Suprapubic skin (tissue), 4 donors: Measurements from ENCODE around the gene HTR3C. TPM values are rescaled to one million over a fixed set of nuclear protein-coding genes. Genes with fewer than 3 reads are reported as not detected.

Source experiments
- DNase-seq, 2 donors: peaks; one replicate each; pipeline ENCODE4 v3.0.0-alpha.2; 2019; ENCODE audit warnings: low spot score in 2 of 2
- H3K27ac ChIP-seq: fragments of 200-600 bp; sonication (generic); one replicate; pipeline ENCODE4 v1.5.1; 2019
- H3K27me3 ChIP-seq: fragments of 200-600 bp; sonication (generic); one replicate; pipeline ENCODE4 v1.5.1; 2019
- H3K36me3 ChIP-seq: fragments of 200-600 bp; sonication (generic); one replicate; pipeline ENCODE4 v1.5.1; 2019
- H3K4me1 ChIP-seq: fragments of 200-600 bp; sonication (generic); one replicate; pipeline ENCODE4 v1.5.1; 2019
- H3K4me3 ChIP-seq: fragments of 200-600 bp; sonication (generic); one replicate; pipeline ENCODE4 v1.5.1; 2019; ENCODE audit warnings: mild to moderate bottlenecking
- H3K9me3 ChIP-seq: fragments of 200-600 bp; sonication (generic); one replicate; pipeline ENCODE4 v1.5.1; 2019
- EP300 ChIP-seq: sonication (generic); formaldehyde crosslinking; IDR thresholded peaks from one replicate; pipeline ENCODE4 v1.6.1; 2017; ENCODE audit warnings: antibody characterized with exemption
- POLR2A ChIP-seq, 2 donors: fragments of 450-650 bp; IDR thresholded peaks; one replicate each; pipeline ENCODE4 v1.6.1; 2017; ENCODE audit warnings: antibody characterized with exemption in 2 of 2, mild to moderate bottlenecking in 2 of 2, moderate library complexity in 2 of 2
- POLR2AphosphoS5 ChIP-seq, 3 donors: sonication (generic); formaldehyde crosslinking; IDR thresholded peaks; one replicate each; pipeline ENCODE4 v1.6.1; 2017; ENCODE audit warnings: antibody characterized with exemption in 3 of 3
- WGBS: methylation state at CpG from one replicate; pipeline ENCODE4 v1.1.5; 2018; 5-methylcytosine and 5-hydroxymethylcytosine counted together
- total RNA-seq, 4 donors: library from RNA; depleted of rRNA; stranded (reverse); fragments of >200 nt; gene quantifications; one replicate each; pipeline ENCODE4 v1.1.0, GENCODE V29; 2016
- TF ChIP-seq, protein P1 (sequence below), 2 donors: fragments of 200-600 bp in 1 of 2; fragments of 450-650 bp in 1 of 2; sonication (generic) in 1 of 2; IDR thresholded peaks; one replicate each; pipeline ENCODE4 v1.5.1; 2016 to 2019; ENCODE audit warnings: antibody characterized with exemption in 2 of 2, mild to moderate bottlenecking in 1 of 2, moderate library complexity in 1 of 2

Gene HTR3C
- total RNA-seq, 4 donors from 2014 or later, result not detected

DNA sequence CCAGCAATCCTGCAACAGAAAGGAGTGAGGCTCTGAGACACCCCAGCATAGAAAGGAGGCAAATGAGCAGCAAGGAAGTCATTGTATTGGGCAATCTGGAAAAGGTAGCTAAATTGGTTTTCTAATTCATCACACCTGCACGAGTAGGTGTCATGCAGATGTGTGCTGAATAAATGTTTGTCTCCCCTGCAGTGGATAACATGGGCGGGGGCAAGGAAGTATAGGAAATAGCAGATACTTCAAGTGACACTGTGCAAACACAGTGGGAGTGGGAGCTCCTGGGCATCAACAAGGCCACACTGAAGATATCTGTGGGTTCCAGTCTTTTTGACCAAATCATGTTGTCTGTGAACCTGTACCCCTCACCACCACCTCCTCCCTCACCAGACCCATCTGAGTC lies 29.6 kb downstream of the HTR3C start:
- H3K27ac ChIP-seq, result no peak overlapping the region
- TF ChIP-seq EP300 (no peak), POLR2A (IDR thresholded peaks at IDR 0.05) (no peak), POLR2AphosphoS5 (IDR thresholded peaks at IDR 0.05) (no peak)
- TF ChIP-seq, protein P1, sequence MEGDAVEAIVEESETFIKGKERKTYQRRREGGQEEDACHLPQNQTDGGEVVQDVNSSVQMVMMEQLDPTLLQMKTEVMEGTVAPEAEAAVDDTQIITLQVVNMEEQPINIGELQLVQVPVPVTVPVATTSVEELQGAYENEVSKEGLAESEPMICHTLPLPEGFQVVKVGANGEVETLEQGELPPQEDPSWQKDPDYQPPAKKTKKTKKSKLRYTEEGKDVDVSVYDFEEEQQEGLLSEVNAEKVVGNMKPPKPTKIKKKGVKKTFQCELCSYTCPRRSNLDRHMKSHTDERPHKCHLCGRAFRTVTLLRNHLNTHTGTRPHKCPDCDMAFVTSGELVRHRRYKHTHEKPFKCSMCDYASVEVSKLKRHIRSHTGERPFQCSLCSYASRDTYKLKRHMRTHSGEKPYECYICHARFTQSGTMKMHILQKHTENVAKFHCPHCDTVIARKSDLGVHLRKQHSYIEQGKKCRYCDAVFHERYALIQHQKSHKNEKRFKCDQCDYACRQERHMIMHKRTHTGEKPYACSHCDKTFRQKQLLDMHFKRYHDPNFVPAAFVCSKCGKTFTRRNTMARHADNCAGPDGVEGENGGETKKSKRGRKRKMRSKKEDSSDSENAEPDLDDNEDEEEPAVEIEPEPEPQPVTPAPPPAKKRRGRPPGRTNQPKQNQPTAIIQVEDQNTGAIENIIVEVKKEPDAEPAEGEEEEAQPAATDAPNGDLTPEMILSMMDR (IDR thresholded peaks at IDR 0.05), result no peak
- no peaks in the 10 kb centered on the region for H3K36me3 ChIP-seq
- H3K9me3 ChIP-seq, result no peaks in the 10 kb centered on the region
- H3K4me3 ChIP-seq, result no peak overlapping the region
- WGBS, result 70% methylated on average over 2 of the region's 2 CpGs
- no peaks in the 10 kb centered on the region for H3K27me3 ChIP-seq
- DNase-seq, result no peak
- H3K4me1 ChIP-seq, result no peaks in the 10 kb centered on the region

DNA sequence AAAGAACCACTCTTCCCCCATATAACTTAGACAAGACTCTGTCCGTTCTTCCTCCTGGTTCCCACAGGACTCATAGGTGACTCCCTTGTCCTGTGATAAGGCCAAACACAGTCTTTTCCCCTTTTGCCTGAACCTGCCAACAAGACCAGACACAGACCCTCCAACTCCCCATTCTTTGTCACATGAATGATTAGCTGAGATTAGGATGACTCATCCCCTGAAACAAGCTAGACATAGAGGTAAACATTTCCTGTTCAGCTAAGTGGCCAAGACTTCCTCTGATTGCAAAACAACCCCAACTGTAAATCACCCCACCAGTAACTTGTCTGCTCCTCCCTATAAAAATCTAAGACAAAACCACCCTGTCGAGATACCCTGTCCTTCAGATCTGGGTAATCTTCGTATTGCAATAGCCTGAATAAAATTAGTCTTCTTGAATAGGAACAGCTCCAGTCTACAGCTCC lies 32.6 kb downstream of the HTR3C start:
- no peaks in the 10 kb centered on the region for H3K9me3 ChIP-seq
- WGBS, result 41% methylated on average over 3 of the region's 3 CpGs
- TF ChIP-seq EP300, result no peak
- TF ChIP-seq POLR2AphosphoS5 (IDR thresholded peaks at IDR 0.05), result no peak
- TF ChIP-seq, protein P1 (IDR thresholded peaks at IDR 0.05), result no peak
- TF ChIP-seq POLR2A (IDR thresholded peaks at IDR 0.05), result no peak
- no peak overlapping the region for H3K4me3 ChIP-seq
- H3K36me3 ChIP-seq, result no peaks in the 10 kb centered on the region
- no peak for DNase-seq
- no peak overlapping the region for H3K27ac ChIP-seq
- no peaks in the 10 kb centered on the region for H3K27me3 ChIP-seq
- no peaks in the 10 kb centered on the region for H3K4me1 ChIP-seq

DNA sequence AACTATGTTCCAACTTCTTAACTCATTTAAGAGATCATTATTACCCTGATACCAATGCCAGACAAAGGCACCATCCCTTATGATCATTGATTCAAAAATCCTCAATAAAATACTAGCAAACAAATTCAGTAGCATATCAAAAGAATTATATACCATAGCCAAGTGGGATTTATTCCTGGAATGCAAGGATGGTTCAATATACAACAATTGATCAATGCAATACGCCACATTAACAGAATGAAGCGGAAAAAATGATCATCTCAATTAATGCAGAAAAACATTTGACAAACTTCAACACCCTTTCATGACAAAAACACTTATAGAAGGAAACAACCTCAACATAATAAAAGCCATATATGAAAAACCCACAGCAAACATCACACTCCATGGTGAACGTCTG lies 39.4 kb downstream of the HTR3C start:
- TF ChIP-seq EP300 (no peak), POLR2A (IDR thresholded peaks at IDR 0.05) (no peak), POLR2AphosphoS5 (IDR thresholded peaks at IDR 0.05) (no peak)
- TF ChIP-seq, protein P1 (IDR thresholded peaks at IDR 0.05), result no peak
- no peak overlapping the region for H3K4me3 ChIP-seq
- peaks cover 4% of the 10 kb centered on the region for H3K9me3 ChIP-seq
- no peaks in the 10 kb centered on the region for H3K36me3 ChIP-seq
- H3K4me1 ChIP-seq, result no peaks in the 10 kb centered on the region
- DNase-seq, result no peak
- 97% methylated on average over 3 of the region's 3 CpGs for WGBS
- no peak overlapping the region for H3K27ac ChIP-seq
- peaks cover 3% of the 10 kb centered on the region for H3K27me3 ChIP-seq

DNA sequence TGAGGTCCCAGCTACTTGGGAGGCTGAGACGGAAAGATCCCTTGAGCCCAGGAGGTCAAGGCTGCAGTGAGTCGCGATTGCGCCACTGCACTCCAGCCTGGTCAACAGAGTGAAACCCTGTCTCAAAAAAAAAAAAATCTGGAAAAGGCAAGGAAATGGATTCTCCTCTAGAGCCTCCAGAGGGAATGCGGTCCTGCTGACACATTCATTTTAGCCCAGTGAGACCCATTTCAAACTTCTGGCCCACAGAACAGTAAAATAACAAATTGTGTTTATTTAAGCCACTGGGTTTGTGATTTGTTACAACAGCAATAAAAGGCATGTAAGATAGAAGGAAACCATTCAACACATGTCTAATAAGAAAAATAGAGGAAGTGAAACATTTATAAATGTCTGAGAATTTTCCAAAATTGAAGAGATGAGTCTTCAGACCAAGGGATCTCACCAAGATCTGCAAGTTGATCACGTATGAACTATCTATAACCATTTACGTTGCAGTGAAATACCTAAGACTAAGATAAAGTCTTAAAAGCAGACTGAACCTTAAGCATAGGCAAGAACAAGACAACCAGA lies 44.0 kb downstream of the HTR3C start, which contains the start of gene HTR3E:
Gene HTR3E, plus strand, starts transcription at position 254 of the 573 bp plus-strand sequence. CDS start 466 bp downstream, outside the sequence.
- peaks cover 3% of the 10 kb centered on the region for H3K27me3 ChIP-seq
- peaks cover 3% of the 10 kb centered on the region for H3K9me3 ChIP-seq
- no peak for DNase-seq
- H3K4me3 ChIP-seq, result no peak within 1 kb of the TSS
- no peak within 1 kb of the TSS for H3K27ac ChIP-seq
- H3K36me3 ChIP-seq, result no peaks in the 10 kb centered on the region
- 93% methylated on average over 7 of the region's 7 CpGs for WGBS
- no peaks in the 10 kb centered on the region for H3K4me1 ChIP-seq
- no peak for TF ChIP-seq EP300
- no peak for TF ChIP-seq POLR2A (IDR thresholded peaks at IDR 0.05)
- TF ChIP-seq, protein P1 (IDR thresholded peaks at IDR 0.05), result no peak
- no peak for TF ChIP-seq POLR2AphosphoS5 (IDR thresholded peaks at IDR 0.05)

DNA sequence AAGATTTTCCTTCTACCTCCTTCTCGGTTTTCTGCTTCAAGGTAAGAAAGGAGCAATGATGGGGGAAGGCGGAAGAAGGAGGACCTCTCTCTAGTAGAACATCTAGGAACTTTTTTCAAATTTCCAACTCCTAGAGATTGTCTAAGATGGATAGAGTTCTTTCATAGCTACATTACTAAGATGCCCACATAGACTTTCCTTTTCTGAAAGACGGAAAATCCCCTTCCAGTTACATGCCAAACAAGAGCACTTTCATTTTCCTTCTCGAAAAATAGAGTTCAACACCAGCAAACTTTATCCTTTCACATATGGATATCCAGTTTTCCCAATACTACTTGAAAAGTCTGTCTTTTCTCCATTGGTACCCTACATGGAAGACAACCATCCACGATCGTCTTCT lies 44.7 kb downstream of the HTR3C start:
- DNase-seq, result no peak
- H3K4me3 ChIP-seq, result no peak overlapping the region
- WGBS, result 92% methylated on average over 6 of the region's 6 CpGs
- H3K27me3 ChIP-seq, result peaks cover 2% of the 10 kb centered on the region
- no peak overlapping the region for H3K27ac ChIP-seq
- no peaks in the 10 kb centered on the region for H3K9me3 ChIP-seq
- H3K36me3 ChIP-seq, result no peaks in the 10 kb centered on the region
- no peak for TF ChIP-seq POLR2A (IDR thresholded peaks at IDR 0.05)
- no peak for TF ChIP-seq POLR2AphosphoS5 (IDR thresholded peaks at IDR 0.05)
- TF ChIP-seq, protein P1 (IDR thresholded peaks at IDR 0.05), result no peak
- no peak for TF ChIP-seq EP300
- no peaks in the 10 kb centered on the region for H3K4me1 ChIP-seq
